ENCODE results near the gene TMEM259.

TMEM259 gene

DNA sequence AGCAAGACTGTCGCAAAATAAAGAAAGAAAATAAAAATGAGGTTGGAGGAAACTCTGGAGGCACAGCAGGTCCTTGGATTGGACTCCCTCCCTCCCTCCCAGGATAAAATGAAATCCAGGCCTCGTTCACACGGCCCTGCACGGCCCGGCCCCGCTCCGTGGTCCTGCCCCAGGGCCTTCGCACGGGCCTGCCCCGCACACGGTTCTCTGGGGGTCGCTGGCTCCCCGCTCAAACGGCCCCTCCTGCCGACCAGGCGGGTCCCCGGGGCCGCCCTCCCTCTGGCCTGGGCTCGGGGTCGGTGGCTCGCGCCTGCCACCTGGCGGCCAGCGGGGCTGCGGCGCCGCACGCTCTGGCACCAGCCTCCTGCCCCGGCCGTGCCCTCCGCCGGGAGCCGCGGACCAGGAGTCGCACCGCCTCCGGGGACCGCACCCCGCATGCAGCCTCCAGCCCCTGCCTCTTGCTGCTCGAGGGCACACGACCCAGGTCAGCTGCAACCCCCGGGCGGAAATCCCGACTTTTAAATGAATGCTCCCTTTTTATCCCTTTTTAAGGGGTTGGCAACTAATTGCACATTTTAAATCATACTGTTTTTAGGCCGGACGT lies 38.3 kb downstream of the TMEM259 start:
- peak; percentile 75 to 79 for DNase-seq

DNA sequence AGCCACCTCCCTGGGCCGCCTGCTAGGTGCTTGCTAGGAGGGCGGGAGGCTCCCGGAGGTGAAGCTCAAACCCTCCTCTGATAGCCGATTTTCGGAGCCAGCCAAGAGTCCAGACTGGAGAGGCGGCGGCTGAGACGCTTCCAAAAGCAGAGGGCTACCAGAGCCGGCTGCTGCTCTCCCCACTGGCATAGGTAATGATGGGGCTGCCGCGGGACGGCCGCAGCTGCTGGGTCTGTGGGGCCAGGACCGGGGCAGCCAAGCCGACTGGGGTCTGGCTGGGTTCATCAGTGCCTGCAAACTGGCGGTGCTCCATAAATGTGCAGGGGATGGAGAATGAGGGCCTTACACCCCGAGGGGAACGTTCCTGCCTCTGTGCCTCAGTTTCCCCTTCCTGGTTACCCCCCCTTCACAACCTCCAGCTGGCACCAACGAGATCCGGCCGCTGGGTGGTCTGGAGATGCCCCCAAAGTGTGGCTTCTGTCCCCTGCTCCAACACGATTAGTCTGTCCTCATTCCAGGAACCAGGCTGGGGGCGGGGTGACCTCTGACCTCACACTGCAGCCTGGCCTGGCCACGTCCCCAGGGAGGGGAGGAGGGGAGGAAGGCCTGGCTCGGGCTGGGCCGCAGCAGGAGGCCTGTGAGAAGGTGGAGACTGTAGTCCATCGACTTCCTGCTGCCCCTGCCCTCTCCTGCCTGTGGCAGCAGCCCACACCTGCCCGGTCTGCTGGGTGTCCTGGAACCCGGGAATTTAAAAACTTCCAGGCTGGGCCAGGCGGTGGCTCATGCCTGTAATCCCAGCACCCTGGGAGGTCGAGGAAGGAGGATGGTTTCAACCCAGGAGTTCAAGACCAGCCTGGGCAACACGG lies 40.6 kb downstream of the TMEM259 start:
- DNase-seq: no peak

DNA sequence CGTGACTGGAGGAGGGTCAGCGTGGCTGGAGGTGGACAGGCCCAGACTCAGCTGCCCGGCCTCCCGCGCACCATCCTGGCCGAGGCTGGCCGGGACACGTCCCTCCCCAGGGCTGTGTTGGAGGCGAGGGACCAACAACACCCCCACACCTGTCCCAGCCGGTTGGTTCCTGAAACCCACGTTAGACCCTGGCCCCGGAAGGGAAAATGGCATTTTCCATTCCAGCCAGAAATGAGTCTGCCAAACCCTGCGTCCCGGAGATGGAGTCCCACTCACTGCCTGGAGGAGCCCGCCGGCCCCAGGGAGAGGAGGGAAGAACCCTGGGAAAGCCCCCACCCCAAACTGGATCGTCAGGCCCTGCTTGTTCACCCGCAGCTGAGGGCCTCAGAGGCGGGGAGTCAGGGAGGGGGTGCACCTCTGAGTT lies 41.6 kb downstream of the TMEM259 start:
- DNase-seq: no peak

DNA sequence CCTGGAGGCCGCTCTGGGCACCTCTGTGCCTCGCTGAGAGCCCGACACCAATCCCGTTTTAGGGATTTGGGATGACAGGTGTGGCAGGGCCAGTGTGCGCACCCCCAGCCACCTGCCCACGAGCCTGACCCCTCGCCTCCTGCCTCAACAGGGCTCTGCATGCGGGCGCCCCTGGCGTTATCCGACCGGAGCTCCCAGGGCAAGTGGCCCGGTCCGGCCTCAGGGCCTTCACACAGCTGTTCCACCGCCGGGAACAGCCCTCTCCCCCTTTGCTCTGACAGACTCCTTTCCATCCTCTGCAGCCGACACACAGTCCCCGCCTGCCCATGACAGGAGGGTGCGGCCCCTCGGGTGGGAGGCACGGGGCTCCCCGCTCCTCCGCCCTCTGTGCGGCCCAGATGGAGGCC lies 43.9 kb downstream of the TMEM259 start:
- no peak for DNase-seq

DNA sequence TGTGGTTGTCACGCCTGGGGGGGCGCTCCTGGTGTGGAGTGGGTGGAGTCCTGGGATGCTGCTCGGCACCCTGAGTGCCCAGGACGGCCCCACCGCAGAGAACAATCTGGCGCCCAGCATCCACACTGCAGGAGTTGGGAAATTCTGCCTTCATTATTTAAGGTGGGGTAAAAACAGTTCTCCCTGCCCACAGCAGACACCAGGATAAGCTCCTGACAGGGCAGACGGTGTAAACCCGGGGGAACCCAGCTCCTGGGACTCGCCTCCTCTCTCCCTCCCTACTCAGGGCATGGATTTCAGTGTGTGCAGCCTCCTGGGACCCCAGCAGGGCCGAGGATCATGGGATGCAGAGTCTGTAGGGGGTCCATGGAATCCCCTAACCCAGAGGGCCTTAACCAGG lies 44.4 kb downstream of the TMEM259 start:
- DNase-seq: no peak

DNA sequence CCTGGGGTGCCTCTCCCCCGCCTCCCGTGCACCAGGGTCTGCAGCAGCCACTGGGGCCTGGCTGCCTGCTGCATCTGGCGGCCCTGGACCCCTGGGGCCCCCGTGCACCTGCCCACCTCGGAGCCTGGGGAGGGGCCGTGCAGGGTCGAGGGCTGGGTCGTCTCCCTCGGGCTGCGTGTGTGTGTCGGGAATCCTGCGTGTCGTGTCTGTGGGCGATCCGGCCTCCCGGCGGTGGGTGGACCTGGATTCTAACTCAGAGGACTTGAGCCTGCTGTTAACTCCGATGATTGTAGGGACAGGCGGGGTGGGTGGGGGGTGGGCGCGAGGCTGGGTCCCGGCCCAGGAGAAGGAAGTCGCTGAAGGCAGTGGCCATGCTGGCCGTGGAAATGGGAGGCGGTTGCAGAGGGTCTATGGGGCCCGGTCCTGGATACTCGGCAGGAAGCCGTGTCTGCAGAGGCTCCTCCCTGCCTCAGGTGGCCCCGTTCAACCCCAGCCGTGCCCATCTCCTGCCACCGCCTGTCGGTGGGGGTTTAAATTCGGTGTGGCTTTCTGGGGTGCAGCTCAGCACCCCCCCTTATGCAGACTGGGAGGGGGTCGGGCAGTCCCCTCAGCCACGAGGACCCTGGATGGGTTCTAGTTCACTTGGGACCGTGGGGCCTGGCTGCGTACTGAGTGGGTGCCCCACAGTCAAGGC lies 46.2 kb downstream of the TMEM259 start:
- no peak for DNase-seq

DNA sequence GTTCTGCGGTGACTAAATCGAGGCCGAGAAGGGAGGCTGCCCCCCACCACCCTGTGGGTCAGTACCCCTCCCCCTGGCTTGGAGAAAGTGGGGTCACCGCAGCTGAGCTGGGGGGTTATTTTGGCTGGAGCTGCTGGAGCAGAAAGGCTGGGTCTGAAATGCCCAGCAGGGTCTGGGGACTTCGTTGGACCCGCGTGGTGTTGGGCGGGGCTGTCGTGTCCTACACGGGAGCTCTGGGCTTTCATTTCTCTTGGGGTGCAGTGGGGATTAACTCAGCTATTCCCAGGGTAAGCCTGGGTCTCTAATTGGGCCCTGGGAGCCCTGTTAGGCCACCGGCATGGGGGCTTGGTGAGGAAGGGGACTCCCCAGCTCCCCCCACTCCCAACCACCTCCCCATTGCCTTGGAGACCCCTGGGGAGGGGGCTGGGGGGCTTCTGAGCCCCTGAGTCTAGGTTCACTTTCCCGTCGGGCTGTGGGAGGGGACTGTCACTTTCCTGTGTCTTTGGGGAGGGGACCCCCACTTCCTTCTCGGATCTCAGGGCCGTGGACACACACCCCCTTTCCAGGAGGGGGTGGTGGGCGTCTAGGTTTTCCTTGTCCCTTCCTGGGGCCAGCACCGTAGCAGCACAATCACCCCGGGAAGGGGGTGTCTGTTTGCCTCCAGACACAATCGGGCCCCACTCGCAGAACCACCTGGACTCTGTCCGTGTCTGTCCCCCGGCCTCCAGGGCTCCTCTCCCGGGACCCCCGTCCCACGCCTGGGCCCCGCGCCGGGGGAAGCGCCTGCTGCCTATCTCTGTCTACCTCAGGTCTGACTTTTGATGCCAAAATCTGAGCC lies 47.0 kb downstream of the TMEM259 start:
- no peak for DNase-seq

DNA sequence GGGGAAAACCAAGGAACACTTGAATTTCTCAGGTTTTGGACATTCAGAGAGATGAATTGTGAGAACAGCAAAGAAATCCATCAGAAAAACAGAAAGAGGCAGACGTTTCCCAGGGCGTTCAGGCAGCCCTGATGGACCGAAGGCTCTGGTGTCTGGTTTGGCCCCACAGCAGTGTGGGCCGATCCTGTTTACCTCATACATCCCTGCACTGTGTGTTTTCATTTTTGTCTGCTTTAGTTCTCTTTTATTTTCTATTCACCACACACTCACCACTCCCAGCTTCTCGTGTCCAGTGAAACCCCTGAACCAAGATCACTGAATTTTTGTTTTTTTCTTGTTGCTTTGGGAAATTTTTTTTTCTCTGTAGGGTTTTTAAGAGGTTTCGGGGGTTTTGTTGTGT lies 48.6 kb downstream of the TMEM259 start:
- no peak for DNase-seq

DNA sequence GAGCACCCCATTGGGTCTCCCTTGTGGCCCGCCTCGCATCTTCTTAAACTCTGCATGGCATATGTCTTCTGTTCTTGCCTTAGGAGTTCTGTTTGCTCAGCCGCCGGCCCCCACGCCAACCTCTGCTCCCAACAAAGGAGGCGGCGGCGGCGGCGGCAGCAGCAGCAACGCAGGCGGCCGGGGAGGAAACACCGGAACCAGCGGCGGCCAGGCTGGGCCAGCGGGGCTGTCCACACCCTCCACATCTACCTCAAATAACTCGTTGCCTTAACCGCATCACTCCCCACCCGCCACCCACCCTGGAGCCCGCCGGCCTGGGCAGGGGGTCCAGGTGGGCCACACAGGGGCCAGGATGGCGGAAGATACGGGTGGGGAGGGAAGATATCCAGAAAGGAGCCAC lies 49.1 kb downstream of the TMEM259 start:
- DNase-seq: no peak

DNA sequence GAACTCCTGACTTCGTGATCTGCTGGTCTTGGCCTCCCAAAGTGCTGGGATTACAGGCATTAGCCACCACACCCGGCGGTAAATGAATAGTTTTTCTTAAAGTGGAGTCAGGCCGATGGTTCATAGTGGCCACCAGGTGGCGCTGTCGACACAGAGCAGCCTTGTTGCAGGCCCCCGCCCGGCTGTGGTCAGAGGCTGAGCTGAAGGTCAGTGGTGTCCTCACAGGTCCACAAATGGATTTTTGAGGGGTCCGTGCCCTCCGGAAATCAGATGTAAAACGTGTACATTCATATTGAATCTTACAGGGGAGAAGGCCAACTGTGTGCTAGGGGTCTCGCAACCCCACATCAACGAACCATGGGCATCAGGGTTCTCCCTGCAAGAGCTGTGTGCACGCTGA lies 50.2 kb downstream of the TMEM259 start:
- DNase-seq: no peak

DNA sequence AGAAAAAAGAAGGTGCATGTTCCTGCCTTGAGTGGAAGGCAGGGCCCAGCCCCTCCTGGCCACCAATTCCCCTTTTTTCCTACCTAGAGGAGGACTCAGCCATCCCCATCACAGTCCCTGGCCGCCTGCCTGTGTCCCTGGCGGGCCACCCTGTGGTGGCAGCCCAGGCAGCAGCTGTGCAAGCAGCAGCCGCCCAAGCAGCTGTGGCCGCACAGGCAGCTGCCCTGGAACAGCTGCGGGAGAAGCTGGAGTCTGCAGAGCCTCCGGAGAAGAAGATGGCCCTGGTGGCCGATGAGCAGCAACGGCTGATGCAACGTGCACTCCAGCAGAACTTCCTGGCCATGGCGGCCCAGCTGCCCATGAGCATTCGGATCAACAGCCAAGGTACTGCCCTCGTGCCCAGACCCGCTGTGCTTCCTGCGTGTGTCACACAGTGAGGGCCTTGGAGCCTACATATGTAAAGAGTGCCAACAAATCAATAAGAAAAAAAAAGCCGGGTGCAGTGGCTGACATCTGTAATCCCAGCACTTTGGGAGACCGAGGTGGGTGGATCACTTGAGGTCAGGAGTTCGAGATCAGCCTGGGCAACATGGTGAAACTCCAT lies 54.3 kb downstream of the TMEM259 start:
- DNase-seq: no peak

DNA sequence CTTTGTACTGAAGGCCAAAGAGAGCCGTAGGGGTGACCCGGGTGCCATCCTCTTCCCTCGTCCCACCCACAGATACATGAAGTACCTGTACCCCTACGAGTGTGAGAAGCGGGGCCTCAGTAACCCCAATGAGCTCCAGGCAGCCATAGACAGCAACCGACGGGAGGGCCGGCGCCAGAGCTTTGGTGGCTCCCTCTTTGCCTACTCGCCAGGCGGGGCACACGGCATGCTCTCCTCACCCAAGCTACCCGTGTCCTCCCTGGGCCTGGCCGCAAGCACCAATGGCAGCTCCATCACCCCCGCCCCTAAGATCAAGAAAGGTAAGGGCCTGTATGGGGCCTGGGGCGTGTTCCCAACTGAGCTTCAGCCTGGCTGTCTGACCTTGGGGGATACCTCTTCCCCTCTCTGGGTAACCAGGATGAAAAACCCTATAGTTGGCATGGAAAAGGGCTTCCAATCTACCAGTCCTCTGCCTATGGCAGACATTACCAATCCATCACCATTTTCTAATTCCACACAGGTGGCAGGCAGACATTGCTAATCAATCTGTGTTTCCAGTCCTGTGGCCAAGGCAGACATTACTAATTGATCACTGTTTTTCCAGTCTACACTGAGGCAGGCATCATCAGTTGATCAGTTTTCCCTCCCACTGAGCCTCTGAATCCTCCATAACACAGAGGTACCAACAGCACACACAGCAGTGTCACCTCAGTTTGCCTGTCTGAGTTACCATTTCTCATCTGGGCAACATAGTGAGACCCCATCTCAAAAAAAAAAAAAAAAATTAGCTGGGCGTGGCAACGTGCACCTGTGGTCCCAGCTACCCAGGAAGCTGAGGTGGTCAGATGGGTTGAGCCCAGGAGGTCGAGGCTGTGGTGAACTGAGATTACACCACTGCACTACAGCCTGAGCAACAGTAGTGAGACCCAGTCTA lies 55.9 kb downstream of the TMEM259 start:
- DNase-seq: no peak

DNA sequence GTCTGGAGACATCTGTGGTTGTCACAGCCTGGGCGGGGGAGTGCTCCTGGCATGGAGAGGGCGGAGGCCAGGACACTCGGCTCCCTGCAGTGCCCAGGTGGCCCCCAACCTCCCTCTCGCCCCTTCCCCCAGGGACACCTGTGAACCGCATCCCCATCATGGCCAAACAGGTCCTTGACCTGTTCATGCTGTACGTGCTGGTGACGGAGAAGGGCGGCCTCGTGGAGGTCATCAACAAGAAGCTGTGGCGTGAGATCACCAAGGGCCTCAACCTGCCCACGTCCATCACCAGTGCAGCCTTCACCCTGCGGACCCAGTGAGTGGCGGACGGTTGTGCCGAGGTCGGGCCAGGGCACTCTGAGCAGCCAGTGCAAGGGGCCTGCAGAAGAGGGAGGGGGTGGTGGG lies 56.8 kb downstream of the TMEM259 start:
- DNase-seq: no peak

DNA sequence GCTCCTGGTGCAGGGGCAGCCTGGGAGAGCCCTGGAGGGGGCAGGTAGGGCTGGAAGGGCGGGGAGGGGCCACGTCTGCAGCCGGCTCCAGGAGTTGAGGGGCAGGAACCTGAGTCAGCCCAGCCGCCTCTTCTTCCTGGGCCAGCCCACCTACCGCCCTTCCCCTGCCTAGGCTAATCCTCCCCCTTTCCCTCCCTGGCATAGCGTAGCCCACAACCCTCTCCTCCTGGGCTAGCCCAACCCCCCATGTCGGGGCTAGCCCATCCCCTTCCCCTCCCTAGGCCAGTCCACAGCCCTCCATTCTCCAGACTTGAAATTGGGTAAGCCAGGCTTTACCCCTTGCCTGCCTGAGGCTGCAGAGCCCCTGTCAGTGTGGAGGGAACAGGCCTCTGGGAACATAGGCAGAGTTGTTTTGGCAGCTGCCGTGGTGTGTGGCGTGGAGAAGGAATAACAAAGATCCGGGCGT lies 57.4 kb downstream of the TMEM259 start:
- no peak for DNase-seq

DNA sequence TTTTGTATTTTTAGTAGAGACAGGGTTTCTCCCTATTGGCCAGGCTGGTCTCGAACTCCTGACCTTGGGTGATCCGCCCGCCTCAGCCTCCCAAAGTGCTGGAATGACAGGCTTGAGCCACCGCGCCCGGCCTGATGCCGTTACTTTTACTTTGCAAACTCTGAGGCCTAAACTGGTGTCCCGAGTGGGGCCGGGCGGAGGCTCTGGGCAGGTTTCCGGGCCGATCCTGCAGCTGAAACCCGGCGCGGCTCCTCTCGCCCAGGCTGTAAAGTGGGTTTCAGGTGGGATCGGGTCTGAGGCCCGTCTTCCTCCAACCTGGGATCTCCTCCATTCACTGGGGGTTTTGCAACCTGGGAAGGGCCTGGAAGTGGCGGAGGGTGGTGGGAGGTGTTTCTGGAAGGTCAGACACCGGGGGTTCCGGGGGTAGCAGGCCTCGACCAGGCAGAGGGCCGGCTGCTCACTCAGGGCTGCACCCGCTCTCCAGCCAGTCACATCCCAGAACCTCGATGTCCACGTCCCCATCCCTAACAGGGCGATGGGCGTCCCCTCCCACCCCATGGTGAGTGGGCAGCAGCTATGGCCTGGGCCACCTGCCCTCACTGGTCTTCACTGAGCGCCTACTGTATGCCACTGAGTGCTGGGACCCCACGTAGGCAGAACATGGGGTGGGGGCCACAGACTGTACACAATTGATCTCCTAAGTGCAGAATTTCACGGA lies 58.1 kb downstream of the TMEM259 start:
- no peak for DNase-seq

DNA sequence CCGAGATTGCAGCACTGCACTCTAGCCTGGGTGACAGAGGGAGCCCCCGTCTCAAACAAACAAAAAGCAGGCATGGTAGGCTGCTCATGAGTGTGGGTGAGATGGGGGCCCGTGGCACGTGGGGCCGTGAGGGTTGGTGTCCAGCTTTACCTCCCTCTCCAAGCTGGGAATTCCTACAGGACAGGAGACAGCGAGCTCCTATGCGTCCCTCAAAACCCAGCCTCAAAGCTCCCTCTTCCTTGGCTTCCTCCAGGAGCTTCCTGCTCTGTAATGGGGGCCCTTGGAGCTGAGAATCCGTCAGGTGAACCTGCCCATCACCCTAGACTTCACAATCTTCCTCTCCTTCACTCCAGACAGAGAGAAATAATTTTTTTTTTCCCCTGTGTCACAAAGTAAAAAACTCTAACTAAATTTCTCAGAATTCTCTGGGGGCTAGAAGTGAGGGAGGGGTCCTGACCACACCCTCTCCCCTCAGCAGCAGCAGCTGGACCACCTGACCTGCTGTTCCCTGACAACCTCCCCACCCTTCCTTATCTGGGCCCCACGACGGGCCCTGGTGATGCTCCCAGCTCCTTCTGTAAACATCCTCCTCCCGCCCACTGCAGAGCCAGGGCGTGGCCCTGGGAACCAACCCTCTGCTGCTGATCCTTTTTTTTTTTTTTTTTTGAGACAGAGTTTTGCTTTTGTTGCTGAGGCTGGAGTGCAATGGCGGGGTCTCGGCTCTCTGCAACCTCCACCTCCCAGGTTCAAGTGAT lies 58.9 kb downstream of the TMEM259 start:
- DNase-seq: no peak

DNA sequence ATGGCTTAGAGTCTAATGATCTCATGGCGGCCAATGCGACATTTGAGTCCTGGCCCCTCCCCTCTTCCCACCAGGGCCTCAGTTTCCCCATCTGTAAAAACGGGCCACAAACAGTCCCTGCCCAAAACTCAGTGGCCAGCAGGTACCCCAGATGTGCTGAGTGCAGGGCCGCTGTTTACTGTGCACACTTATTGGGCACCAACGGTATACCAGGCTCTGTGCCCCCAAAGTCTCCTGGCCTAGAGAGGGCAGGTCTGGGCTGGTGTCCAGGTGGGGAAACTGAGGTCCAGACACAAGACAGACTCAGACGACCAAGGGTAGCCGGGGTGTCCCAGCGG lies 60.4 kb downstream of the TMEM259 start:
- no peak for DNase-seq

DNA sequence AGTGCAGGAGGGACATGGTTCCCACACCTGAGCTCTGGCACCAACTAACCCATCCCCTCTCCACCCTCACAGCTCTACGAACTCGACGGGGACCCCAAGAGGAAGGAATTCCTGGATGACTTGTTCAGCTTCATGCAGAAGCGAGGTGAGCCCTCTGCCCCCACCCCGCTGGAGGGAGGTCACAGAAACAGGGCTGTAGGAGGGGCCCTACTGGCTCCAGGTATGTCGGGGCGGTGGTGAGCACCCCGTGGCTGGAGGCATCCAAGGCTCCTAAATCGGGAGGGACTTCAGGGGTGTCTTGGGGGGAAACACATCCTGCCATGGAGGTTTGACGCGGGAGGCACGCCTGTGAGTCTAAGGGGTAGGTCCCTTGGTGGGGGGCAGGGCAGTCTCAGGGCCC lies 60.9 kb downstream of the TMEM259 start:
- no peak for DNase-seq

Data from CD4-positive, alpha-beta T cell treated with Interleukin-1 beta for 1 hour (primary cell).